ENCODE measurements around the gene GRHL1.

Gene GRHL1

DNA sequence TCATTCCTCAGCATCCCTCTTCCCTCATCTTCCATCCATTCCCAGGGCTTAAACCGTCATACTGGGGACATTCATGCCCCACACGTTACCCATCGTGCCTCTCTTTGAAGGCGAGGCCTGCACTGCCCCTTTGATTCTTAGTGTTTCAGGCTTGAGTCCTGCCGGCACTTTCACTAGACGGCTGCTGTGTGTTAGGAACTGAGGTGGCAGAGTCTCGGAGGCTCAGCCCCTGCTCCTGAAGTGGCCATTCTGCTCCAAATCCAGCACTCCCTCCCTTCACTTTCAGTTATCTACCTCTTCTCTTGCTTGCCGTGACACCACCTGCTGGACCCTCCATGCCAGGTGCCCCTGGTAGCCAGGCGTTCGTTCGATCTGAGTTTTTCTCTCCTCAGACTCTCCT is 43.0 kb downstream of the GRHL1 start:
- DNase-seq, result no peak

DNA sequence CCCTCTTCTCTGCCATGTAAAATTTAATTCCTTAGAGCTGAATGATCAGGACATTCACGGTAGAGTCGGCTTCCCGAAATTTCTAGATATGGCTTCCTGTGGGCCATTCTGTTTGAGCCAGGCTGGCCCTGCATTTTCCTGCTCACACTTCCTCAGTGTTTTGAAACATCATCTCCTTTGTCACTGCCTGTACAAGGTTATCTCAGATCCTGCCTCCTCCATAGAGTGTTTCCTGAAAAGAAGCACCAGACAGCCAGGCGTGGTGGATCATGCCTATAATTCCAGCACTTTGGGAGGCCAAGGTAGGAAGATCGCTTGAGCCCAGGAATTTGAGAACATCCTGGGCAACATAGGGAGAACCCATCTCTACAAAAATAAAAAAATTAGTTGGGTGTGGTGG is 43.6 kb downstream of the GRHL1 start:
- no peak for DNase-seq

DNA sequence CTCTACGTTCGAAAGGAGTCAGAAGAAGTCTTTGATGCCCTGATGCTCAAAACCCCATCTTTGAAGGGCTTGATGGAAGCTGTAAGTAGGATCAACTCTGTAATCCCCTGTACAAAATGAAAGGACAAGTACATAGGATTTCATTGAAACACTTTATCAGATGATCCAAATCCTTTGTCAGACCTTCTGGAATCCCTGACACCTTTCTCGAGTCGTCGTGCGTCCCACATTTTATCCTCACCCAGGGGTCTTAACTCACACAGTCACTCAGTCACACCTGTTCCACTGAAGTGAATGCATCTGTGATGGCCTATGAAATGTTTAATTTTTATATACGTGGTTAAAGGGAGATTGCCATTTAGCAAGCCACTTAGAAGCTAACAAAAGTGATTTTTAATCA is 44.8 kb downstream of the GRHL1 start:
- no peak for DNase-seq

DNA sequence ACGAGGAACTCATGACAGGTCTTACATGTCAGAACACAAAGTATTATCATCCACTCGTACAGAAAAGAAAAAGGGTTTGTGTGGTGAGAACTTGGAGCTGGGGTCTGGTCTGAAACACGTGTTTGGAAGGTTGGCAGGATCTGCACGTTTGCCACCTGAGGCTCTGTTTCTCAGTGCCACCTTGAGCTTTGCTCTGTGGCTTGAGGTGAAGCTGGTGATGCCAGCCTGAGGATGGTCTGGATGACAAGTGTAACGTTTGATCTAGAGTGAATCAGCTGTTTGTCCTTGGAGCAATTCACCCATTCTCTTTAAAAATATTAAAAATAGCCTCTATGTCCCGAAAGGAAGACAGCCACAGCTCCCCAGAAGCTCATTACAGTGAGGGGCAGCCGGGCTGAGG is 46.4 kb downstream of the GRHL1 start:
- DNase-seq, result no peak

DNA sequence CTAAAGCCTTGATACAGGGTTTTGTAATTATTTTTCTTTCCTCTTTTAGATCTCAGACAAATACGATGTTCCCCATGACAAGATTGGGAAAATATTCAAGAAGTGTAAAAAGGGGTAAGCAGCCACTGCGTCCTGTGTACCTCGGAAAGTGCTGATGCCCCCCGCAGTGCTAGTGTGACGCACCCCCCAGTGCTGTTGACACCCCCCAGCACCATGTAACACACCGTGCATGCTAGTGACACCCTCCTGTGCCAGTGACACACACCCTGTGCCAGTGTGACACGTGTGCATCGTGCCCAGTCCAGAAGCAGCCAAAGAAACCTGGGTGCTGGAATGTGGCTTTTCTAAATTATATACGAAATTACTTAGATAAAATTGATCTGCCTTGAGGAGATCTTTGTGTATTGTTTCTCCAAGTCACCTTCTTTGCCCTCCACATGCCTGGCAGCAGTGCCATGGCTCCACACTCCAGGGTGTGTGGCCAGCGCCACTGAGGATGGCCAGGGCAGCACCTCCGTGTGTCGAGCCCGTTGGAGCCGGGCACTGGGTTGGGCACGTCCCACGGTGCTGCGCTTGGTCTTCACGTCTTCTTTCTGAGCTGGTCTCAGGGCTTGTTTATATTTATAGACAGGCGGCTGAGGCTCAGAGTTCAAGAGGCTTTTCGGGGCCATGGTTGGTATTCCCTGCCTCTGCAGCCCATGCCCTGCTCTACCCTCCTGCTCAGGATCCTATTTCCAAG is 47.6 kb downstream of the GRHL1 start:
- no peak for DNase-seq

DNA sequence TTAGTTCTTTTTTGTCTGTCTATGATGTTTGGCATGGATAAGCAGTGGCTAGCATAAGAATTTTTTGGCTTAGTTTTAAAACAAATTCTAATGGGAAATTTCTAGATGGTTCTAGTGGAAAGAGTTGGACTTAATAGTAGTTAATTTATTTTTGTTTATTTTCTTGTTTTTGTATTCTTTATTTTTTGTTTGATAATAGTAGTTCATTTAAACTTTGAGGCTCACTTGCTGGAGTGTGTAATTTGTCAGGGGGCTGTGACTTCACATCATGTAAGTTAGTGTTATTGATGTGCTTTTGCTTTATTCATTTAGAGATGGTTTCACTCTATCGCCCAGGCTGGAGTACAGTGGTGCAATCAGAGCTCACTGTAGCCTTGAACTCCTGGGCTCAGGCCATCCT is 48.2 kb downstream of the GRHL1 start:
- no peak for DNase-seq

DNA sequence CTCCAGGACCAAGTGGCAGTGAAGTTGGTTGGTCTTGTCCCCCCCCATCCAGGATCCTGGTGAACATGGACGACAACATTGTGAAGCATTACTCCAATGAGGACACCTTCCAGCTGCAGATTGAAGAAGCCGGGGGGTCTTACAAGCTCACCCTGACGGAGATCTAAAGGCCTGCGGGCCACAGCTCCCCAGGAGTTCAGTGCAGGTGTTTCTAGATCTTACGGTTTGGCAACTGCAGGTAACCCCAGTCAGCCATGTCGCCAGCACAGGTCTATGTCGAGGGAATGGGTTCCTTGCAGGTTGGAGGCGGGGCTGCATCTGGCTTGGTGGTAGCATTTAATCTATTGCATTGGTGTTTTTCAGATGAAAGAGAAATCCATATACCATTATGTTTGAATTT is 49.0 kb downstream of the GRHL1 start:
- no peak for DNase-seq

DNA sequence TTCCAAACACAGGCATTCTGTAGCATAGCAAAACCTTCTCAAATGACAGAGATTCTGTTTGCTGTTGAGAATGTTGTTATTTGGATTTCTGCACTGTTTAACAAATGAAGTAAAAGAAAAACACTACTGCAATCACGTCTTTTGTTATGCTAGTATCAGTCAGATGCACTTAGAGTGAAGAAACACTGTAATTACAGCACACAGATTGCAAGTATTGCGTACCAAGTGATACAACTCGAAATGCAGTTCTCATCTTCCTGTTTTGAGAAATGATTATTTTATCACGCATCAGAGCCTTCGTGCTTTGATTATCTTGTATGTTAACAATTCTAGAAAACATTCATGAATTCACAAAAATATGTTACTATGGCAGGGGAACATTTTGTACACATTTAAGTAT is 50.1 kb downstream of the GRHL1 start:
- DNase-seq, result peak; percentile 72 to 92

DNA sequence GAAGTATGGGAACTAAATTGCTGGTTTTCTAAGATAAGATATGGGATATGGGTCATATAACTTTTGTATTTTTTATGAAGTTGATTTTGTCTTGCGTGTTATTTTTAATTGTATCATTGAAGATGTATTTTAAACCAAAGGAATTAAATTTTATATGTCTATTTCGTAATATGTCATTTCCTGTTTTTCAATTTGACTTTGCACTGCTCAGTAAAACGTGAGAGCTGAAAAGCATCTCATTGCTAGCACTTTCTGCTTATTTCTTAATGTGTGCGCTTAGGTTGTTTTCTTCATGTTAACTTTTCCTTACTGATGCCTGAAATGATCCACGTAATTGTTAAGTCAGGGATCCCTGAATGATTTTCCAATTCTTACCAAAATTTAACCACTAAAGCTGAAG is 50.6 kb downstream of the GRHL1 start:
- peak; percentile 18 to 38 for DNase-seq

DNA sequence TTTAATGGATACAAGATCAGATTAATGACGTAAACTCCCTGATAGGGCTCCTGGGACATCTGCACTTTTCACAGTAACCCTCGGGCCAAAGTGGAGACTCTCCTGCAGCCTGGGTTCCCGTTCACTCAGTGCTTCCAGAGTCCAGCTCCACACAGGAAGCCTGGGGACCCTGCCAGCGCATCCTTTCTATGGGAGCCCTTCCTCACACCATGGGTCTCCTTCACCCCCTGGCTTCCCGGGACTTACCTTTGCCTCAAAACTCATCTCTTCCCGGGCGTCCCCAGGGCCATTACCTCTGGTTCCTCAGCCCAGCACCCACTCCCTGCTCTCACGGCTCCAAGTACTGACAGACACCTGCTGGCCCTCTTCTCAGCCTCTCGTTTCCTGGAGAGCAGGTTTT is 51.2 kb downstream of the GRHL1 start:
- DNase-seq, result no peak

DNA sequence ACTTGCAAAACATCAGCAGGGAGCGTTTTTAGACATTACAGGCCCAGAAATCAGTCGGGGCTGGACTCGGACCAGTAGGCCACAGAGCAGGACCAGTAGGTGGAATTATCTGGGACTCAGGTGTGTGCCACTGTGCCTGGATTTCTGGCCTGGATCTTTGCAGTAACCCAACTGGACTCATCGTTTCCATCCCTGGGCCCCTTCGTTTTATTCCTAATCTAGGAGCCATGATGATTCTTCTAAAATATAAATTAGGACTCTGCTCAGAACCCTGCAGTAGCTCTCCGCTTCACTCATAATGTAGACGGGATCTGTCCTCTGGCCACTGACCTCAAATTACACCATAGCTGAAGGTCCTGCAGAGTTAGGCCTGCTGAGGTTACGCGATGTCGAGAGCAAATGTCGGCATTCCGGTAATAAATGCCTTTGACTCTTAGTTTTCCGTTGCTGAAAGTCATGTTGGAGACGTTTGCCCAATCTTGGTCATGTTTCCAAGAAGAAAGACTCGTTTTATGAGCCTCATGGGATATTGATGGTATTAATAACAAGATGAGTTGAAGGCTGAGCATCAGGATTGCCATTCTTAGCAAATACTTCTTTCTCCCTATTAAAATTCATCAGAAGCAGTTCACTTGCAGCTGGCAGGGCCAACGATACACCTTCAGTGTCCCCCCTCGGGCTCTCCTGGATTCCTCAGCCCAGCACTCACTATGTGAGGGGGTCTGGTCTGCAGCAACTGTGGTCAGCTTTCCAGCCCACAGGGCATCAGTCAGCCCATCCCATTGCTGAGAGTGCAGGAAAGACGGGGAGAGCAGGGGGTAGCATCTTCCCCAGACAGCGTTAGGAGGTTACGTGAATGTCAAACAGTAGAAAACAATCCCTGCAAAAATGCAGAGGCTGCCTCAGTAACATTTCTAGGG is 52.0 kb downstream of the GRHL1 start:
- DNase-seq, result no peak

DNA sequence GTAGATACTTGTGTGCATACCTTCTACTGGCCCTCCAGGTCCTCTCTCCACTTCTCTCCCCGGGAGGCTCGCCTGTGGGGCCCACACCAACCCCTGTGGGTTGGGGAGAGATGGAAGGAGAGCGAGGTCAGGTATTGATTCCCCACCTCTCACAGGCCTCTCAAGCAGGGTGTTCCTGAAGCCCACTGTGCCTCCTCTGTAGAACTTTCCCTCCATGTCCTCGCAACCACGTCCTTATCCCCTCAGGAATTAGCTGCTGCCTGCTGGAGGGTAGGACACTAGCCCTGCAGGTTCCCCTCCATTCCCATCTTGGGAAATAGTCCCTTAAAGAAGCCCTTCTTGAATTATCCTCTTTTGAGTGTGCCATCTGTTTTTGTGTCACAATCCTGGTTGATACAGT is 52.9 kb downstream of the GRHL1 start:
- DNase-seq, result no peak

DNA sequence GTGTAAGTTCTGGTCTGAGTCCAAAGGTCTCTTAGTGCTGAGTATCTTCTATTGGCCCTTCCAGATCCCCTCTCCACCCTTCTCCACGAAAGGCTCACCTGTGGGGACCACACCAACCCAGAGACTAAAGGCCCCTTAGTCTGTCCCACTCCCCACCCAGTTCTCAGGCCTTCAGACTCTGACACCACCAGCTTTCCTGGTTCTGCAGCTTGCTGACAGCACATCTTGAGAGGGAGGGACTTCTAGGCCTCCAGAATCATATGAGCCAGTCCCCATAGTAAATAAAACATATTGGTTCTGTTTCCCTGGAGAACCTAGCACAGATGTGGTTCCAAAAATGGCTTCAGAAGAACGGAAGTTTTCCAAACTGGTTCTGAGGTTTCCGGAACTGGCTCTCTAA is 53.3 kb downstream of the GRHL1 start:
- DNase-seq, result no peak

DNA sequence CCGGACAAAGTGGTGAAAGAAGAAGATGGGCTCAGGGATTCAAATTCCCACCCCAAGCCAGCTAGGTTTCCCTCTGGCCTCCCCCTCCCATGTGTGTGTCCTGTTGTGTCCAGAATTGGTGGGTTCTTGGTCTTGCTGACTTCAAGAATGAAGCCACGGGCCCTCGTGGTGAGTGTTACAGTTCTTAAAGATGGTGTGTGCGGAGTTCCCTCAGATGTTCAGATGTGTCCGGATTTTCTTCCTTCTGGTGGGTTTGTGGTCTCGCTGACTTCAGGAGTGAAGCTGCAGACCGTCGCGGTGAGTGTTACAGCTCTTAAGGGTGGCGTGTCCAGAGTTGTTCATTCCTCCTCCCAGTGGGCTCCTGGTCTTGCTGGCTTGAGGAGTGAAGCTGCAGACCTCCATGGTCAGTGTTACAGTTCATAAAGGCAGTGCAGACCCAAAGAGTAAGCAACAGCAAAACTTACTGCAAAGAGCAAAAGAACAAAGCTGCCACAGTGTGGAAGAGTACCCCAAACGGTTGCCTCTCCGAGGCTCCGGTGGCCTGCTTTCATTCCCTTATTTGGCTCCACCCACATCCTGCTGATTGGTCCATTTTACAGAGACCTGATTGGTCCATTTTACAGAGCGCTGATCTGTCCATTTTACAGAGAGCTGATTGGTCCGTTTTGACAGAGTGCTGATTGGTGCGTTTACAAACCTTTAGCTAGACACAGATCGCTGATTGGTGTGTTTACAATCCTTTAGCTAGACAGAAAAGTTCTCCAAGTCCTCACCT is 54.2 kb downstream of the GRHL1 start:
- DNase-seq, result no peak

DNA sequence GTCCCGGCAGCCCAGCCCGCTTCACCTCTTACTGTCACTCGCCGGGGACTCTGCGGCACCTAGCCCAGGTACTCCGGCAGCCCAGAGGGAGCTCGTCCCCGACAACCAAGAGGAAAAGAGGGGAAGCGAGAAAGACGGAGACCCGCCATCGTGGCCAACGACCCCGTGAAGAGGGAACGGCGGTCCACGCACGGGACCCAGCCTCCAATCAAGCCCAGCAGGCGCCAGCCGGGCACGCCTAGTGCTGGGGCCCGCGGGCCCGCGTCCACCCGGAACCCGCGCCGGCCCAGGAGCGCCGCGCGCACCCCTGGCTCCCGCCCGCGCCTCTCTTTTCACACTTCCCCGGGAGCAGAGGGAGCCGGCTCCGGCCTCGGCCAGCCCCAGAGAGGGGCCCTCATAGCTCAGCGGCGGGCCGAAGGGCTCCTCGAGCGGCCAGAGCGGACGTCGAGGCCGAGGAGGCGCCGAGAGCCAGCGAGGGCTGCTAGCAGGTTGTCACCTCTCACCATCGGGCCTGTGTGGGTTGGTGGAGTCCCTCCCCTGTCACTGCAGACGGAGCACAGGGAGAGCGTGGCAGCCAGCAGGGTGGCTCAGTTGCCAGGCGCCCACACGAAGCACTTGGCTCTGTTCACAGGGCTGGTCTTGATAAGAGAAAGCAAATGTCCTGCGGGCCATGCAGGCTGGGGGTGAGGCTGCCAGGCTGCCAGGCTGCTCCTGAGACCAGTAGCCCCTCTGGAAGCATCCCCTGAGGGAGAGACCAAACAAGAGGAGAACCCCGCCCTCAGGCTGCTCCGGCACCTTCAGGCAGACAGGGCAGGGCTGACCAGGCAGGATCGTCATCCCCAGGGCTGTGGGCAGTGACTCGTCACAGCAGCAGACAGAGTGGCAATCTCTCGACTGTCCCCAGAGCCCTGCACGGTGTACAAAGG is 55.0 kb downstream of the GRHL1 start:
- DNase-seq, result peak in 1 of 2 donors; percentile 42

DNA sequence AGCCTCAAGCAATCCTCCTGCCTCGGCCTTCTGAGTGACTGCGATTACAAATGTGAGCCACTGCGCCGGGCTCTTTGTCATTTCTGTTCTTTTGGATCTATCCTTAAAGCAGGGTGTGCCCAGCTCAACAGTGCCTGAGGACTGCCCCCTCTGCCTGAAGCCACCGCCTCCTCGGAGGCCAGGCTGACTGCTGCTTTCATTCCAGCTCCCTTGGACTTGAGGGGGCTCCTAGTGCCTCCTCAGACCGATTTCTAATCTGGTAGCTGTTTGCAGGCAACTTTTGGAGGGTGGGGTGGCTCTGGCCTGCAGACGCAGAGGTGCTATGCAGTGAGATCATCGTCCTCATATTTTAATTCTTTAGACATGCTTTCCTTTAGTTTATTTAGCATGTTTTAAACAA is 55.9 kb downstream of the GRHL1 start:
- no peak for DNase-seq

DNA sequence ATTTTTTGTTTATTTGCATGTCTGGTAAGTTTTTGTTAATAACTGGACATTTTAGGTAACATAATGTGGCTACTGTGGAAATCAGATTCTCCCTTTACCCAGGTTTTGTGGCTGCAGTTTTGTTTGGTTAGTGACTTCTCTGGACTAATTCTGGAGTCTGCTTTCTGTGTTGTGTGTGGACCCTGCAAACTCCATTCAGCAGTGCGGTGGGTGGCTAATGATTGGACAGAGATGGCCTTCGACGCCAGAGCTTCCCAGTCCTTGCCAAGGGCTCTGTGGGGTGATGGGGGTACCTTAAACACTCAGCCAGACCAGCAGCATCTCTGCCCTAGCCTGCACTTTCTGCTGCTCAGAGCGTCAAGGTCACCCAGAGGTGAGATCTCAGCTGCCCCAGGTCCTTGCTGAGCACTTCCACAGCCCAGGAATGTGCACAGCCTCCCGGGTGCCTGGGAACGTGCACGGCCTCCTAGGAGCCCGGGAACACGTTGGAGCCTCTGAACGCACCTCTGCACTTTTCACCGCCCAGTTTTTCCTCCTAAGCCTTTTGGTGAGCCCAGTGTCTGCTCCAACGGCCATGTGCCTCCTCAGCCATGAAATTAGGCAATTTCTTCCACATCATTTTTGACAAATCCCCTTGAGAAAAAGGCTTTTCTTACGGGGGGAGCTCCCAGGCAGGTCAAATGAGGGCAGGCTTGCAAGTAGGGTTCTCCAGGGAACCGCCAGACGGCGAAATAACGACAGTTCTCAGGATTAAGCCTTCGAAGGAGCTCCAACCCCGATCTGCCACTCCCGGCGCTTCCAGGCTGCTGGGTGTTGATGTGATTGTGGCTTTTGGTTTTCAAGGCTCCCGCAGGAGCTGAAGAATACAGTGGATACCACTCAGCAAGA is 56.7 kb downstream of the GRHL1 start:
- no peak for DNase-seq

DNA sequence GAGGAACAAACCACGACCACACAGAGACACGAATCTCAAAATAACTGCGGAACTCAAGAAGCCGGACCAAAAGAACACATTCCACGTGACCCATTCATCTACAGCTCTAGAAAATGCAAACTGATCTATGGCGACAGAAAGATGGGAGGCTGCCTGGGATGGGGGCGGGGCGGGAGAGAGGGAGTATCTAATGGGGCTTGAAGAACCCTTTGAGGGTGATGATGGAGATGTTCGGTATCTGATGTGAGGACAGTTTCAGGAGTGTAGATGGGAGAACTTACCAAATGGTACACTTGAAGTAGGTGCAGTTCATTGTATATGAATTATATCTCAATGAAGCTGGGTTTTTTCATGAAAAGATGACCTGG is 57.3 kb downstream of the GRHL1 start:
- DNase-seq, result no peak

DNA sequence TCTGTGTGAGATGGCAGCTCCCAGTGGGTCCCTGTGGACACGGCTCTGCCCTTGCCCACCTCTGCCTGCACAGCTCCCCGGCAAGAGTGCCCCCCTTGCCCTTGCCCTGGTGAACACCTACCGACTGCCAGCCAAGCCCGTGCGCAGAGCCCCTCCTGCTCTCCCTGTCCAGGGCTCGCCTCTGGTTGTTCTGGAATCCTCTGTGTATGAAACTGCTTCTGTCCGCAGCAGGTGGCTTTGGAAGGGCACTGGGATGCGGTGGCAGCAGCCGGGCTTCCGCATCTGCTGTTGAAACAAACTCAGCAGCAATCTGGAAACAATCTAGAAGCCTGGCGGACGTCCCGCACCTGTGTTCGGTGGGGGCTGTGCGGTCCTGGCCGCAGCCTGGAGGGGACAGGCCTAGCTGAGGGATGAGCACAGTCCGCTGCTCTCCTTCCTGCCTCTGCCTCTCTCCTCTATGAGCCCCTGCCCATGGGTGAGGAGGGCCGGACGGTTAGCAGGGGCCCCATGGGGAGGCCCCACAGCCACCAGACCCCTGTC is 57.8 kb downstream of the GRHL1 start:
- DNase-seq, result no peak

DNA sequence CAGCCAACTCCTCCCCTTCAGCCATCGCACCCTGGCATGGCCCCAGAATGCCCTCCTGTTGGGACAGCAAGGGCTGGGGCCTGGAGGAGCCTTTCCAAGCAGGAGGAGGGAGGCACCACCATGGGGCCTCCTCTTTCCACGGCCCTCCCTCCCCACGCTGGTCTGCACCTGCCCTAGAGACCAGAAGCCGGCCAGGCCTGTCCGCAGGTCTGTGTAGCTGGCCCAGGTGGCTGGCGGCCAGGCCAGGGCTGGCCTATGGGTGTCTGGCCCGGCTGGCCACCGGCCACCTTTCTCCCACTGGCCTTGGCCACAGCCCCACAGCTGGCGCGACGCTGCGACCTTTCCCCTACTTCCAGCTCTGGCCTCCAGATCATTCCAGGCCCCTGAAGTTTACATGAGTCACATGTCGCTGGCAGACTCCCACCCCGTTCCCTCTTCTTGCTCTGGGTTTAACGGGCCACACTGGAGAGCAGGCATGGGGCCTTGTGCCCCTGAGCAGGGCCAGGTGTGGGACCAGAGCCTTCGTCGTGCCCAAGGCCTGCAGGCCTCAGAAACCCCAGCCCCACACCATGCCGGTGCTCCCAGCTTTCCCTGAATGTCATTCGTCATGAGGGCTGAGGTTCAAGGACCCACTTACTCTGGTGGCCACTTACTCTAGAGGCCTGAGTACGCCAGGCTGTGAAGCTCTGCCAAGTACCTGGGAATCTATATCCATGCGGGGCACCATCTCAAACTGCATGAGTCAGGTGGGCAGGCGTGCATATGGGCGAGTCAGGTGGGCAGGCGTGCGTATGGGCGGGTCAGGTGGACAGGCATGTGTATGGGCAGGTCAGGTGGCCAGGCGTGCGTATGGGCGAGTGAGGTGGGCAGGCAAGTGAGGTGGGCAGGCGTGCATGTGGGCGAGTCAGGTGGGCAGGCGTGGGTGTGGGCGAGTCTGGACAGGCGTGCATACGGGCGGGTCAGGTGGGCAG is 58.6 kb downstream of the GRHL1 start:
- DNase-seq, result no peak
